SK-N-SH treated with all-trans-retinoic acid at 6 μM for 48 hours (cell line): ENCODE measurements around the gene FTO.

Experiments
- ATAC-seq: fragments of 200-7000 bp; cut with Tn5 transposase; 3 replicates; pipeline ENCODE4 v1.9.1; 2020; ENCODE audit warnings: mild to moderate bottlenecking, moderate library complexity
- ARNTL ChIP-seq: fragments of 450-650 bp; formaldehyde crosslinking; IDR thresholded peaks from 2 replicates; pipeline ENCODE4 v1.5.0; 2020; ENCODE audit warnings: low read depth, mild to moderate bottlenecking, moderate library complexity, borderline replicate concordance
- BACH2 ChIP-seq: fragments of 250-450 bp; sonication (Bioruptor Pico); IDR thresholded peaks from 2 replicates; pipeline ENCODE4 v1.9.0; 2021; ENCODE audit warnings: mild to moderate bottlenecking, borderline replicate concordance
- CSDC2 ChIP-seq: fragments of 250-450 bp; sonication (Bioruptor Pico); IDR thresholded peaks from 2 replicates; pipeline ENCODE4 v1.5.0; 2020; ENCODE audit warnings: mild to moderate bottlenecking, moderate library complexity
- ESRRG ChIP-seq: fragments of 250-450 bp; sonication (Bioruptor Pico); IDR thresholded peaks from 2 replicates; pipeline ENCODE4 v1.6.1; 2021; ENCODE audit warnings: mild to moderate bottlenecking
- GLIS3 ChIP-seq: fragments of 250-450 bp; sonication (Bioruptor Pico); IDR thresholded peaks from 2 replicates; pipeline ENCODE4 v1.5.0; 2020; ENCODE audit warnings: mild to moderate bottlenecking, moderate library complexity
- OSR1 ChIP-seq: fragments of 250-450 bp; sonication (Bioruptor Pico); IDR thresholded peaks from 2 replicates; pipeline ENCODE4 v1.8.0; 2022; ENCODE audit warnings: moderate library complexity, mild to moderate bottlenecking, inconsistent platforms
- PATZ1 ChIP-seq: fragments of 250-450 bp; sonication (Bioruptor Pico); IDR thresholded peaks from 2 replicates; pipeline ENCODE4 v1.8.0; 2020; ENCODE audit warnings: mild to moderate bottlenecking, moderate library complexity, borderline replicate concordance
- RARB ChIP-seq: fragments of 250-450 bp; sonication (Bioruptor Pico); IDR thresholded peaks from 2 replicates; pipeline ENCODE4 v1.8.0; 2021; ENCODE audit warnings: mild to moderate bottlenecking, moderate library complexity
- SNAI2 ChIP-seq: fragments of 250-450 bp; sonication (Bioruptor Pico); IDR thresholded peaks from 2 replicates; pipeline ENCODE4 v1.5.0; 2020; ENCODE audit warnings: mild to moderate bottlenecking, moderate library complexity
- TCF4 ChIP-seq: fragments of 250-450 bp; sonication (Bioruptor Pico); IDR thresholded peaks from 2 replicates; pipeline ENCODE4 v1.8.0; 2021; ENCODE audit warnings: mild to moderate bottlenecking, moderate library complexity, borderline replicate concordance
- TOX ChIP-seq: fragments of 250-450 bp; sonication (Bioruptor Pico); IDR thresholded peaks from 2 replicates; pipeline ENCODE4 v1.8.0; 2021; ENCODE audit warnings: mild to moderate bottlenecking, moderate library complexity, borderline replicate concordance
- TSHZ2 ChIP-seq: fragments of 250-450 bp; sonication (Bioruptor Pico); IDR thresholded peaks from 2 replicates; pipeline ENCODE4 v1.5.0; 2020; ENCODE audit warnings: mild to moderate bottlenecking, moderate library complexity
- ZC3H10 ChIP-seq: fragments of 250-450 bp; sonication (Bioruptor Pico); IDR thresholded peaks from 2 replicates; pipeline ENCODE4 v1.5.1; 2021; ENCODE audit warnings: mild to moderate bottlenecking, moderate library complexity
- ZFP30 ChIP-seq: fragments of 450-650 bp; formaldehyde crosslinking; IDR thresholded peaks from 2 replicates; pipeline ENCODE4 v1.5.0; 2022; ENCODE audit warnings: mild to moderate bottlenecking, moderate library complexity
- ZNF565 ChIP-seq: fragments of 450-650 bp; formaldehyde crosslinking; conservative IDR thresholded peaks from 2 replicates; pipeline ENCODE4 v1.5.0; 2020; ENCODE audit warnings: low read depth, mild to moderate bottlenecking, moderate library complexity
- ZNF8 ChIP-seq: fragments of 450-650 bp; formaldehyde crosslinking; IDR thresholded peaks from 2 replicates; pipeline ENCODE4 v1.5.0; 2020; ENCODE audit warnings: mild to moderate bottlenecking, moderate library complexity
- TF ChIP-seq, protein P1 (sequence below): fragments of 250-450 bp; sonication (Bioruptor Pico); IDR thresholded peaks from 2 replicates; pipeline ENCODE4 v1.5.1; 2021; ENCODE audit warnings: mild to moderate bottlenecking, moderate library complexity
- TF ChIP-seq, protein P2 (sequence below): fragments of 250-450 bp; sonication (Bioruptor Pico); IDR thresholded peaks from 2 replicates; pipeline ENCODE4 v1.5.1; 2020; ENCODE audit warnings: low read depth, mild to moderate bottlenecking, moderate library complexity
- TF ChIP-seq, protein P3 (sequence below): fragments of 250-450 bp; sonication (Bioruptor Pico); IDR thresholded peaks from 2 replicates; pipeline ENCODE4 v1.8.0; 2021; ENCODE audit warnings: low read depth, mild to moderate bottlenecking, moderate library complexity, borderline replicate concordance

Gene FTO

GRCh38 chr16:54177052-54177861, 473.3 kb downstream of the FTO start:
- no peak for TF ChIP-seq ZC3H10
- TF ChIP-seq PATZ1, result no peak
- TF ChIP-seq ARNTL (CRISPR knock-in tag), result no peak
- no peak for TF ChIP-seq OSR1
- TF ChIP-seq ESRRG (CRISPR knock-in tag), result no peak
- TF ChIP-seq TOX (CRISPR knock-in tag), result no peak
- no peak for TF ChIP-seq GLIS3 (CRISPR knock-in tag)
- TF ChIP-seq RARB (CRISPR knock-in tag), result no peak
- TF ChIP-seq, protein P1, sequence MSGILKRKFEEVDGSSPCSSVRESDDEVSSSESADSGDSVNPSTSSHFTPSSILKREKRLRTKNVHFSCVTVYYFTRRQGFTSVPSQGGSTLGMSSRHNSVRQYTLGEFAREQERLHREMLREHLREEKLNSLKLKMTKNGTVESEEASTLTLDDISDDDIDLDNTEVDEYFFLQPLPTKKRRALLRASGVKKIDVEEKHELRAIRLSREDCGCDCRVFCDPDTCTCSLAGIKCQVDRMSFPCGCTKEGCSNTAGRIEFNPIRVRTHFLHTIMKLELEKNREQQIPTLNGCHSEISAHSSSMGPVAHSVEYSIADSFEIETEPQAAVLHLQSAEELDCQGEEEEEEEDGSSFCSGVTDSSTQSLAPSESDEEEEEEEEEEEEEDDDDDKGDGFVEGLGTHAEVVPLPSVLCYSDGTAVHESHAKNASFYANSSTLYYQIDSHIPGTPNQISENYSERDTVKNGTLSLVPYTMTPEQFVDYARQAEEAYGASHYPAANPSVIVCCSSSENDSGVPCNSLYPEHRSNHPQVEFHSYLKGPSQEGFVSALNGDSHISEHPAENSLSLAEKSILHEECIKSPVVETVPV (CRISPR knock-in tag), result no peak
- TF ChIP-seq, protein P2, sequence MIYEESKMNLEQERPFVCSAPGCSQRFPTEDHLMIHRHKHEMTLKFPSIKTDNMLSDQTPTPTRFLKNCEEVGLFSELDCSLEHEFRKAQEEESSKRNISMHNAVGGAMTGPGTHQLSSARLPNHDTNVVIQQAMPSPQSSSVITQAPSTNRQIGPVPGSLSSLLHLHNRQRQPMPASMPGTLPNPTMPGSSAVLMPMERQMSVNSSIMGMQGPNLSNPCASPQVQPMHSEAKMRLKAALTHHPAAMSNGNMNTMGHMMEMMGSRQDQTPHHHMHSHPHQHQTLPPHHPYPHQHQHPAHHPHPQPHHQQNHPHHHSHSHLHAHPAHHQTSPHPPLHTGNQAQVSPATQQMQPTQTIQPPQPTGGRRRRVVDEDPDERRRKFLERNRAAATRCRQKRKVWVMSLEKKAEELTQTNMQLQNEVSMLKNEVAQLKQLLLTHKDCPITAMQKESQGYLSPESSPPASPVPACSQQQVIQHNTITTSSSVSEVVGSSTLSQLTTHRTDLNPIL (CRISPR knock-in tag), result no peak
- TF ChIP-seq, protein P3, sequence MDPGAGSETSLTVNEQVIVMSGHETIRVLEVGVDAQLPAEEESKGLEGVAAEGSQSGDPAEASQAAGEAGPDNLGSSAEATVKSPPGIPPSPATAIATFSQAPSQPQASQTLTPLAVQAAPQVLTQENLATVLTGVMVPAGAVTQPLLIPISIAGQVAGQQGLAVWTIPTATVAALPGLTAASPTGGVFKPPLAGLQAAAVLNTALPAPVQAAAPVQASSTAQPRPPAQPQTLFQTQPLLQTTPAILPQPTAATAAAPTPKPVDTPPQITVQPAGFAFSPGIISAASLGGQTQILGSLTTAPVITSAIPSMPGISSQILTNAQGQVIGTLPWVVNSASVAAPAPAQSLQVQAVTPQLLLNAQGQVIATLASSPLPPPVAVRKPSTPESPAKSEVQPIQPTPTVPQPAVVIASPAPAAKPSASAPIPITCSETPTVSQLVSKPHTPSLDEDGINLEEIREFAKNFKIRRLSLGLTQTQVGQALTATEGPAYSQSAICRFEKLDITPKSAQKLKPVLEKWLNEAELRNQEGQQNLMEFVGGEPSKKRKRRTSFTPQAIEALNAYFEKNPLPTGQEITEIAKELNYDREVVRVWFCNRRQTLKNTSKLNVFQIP (CRISPR knock-in tag), result no peak
- TF ChIP-seq ZNF565 (CRISPR knock-in tag), result no peak
- no peak for ATAC-seq

DNA sequence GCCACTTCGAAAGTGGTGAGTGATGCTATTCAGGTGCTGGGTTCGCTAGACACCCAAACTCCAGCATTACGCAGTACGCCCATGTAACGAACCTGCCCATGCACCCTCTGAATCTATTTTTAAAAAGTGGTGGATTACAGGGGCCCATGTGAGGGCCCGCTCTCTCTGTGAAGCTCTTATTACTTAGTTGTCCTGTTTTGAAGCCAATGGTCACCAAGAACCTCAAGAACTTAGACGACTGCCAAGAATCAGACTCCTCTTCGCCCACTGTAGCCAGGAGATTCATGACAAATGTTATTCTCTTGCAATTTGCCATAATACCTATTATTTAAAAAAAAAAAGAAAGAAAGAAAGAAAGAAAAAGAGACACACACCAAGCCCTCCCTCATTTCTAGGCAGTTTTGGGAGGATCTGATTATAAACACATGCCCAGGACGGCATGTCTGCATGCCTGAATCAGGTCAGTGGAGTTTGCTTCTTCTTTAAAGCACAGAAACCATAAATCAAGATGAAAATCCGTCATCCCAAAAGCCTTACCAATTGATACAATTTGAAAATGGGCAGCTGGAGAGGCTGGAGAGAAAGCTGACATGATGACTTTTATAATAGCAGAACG, 474.0 kb downstream of the FTO start:
- ATAC-seq, result peak; percentile 61
- TF ChIP-seq ARNTL (CRISPR knock-in tag) (no peak), TCF4 (CRISPR knock-in tag) (no peak), ZNF8 (CRISPR knock-in tag) (no peak), OSR1 (no peak), PATZ1 (no peak), ZNF565 (CRISPR knock-in tag) (no peak), ZC3H10 (no peak), CSDC2 (no peak), TSHZ2 (no peak), BACH2 (CRISPR knock-in tag) (no peak), SNAI2 (CRISPR knock-in tag) (no peak), ZFP30 (CRISPR knock-in tag) (no peak)
- TF ChIP-seq, protein P3 (CRISPR knock-in tag), result no peak
- TF ChIP-seq, protein P2 (CRISPR knock-in tag), result no peak
